ENCODE data around the gene TM9SF2.

The TM9SF2 gene

GRCh38 chr13:99582511-99582910, 81.2 kb downstream of the TM9SF2 start:
- no peak for FAIRE-seq

- FAIRE-seq: no peak
Measured at GRCh38 chr13:99585609-99586008, 84.3 kb downstream of the TM9SF2 start.

- FAIRE-seq: no peak
Measured at GRCh38 chr13:99587021-99587420, 85.7 kb downstream of the TM9SF2 start.

- FAIRE-seq: no peak
Measured at GRCh38 chr13:99587893-99588606, 86.8 kb downstream of the TM9SF2 start.

GRCh38 chr13:99589575-99589974, 88.3 kb downstream of the TM9SF2 start:
- FAIRE-seq: no peak

- FAIRE-seq: no peak
Measured at GRCh38 chr13:99590519-99591011, 89.3 kb downstream of the TM9SF2 start.

GRCh38 chr13:99596180-99596579, 94.9 kb downstream of the TM9SF2 start:
- no peak for FAIRE-seq

GRCh38 chr13:99600318-99600717, 99.0 kb downstream of the TM9SF2 start:
- FAIRE-seq: no peak

- FAIRE-seq: no peak
Measured at GRCh38 chr13:99601535-99601934, 100.3 kb downstream of the TM9SF2 start.

- FAIRE-seq: no peak
Measured at GRCh38 chr13:99604636-99605035, 103.4 kb downstream of the TM9SF2 start.

GRCh38 chr13:99605420-99606323, 104.4 kb downstream of the TM9SF2 start:
- no peak for FAIRE-seq

- FAIRE-seq: no peak
Measured at GRCh38 chr13:99606324-99607066, 105.2 kb downstream of the TM9SF2 start, which contains the start of gene CLYBL. Gene CLYBL (plus strand): TSS chr13:99606690.

GRCh38 chr13:99608345-99608744, 107.1 kb downstream of the TM9SF2 start:
- FAIRE-seq: no peak

GRCh38 chr13:99610702-99611289, 109.5 kb downstream of the TM9SF2 start:
- FAIRE-seq: no peak

Data from colon (tissue), 2 donors.